HG03575 (cell line): ENCODE data around the gene HKDC1.
"Not testable (repeated sequence)": the region's sequence is repeated elsewhere in the genome, so short reads cannot be mapped to it uniquely, and the experiment has no call there.

ENCODE experiments used
- ATAC-seq: cut with Tn5 transposase; IDR thresholded peaks from one replicate; pipeline ENCODE4 v1.9.1; 2021; ENCODE audit not compliant: unreplicated experiment, insufficient number of reproducible peaks, low FRiP score; ENCODE audit errors: extremely low read depth

HKDC1 gene

GRCh38 chr10:69237528-69238159 lies 17.5 kb downstream of the HKDC1 start:
- no peak for ATAC-seq

GRCh38 chr10:69239136-69239535 lies 19.0 kb downstream of the HKDC1 start:
- no peak for ATAC-seq

GRCh38 chr10:69239816-69240434 lies 19.8 kb downstream of the HKDC1 start:
- no peak for ATAC-seq

GRCh38 chr10:69240455-69240854 lies 20.3 kb downstream of the HKDC1 start:
- no peak for ATAC-seq

- ATAC-seq, result no peak
Measured at GRCh38 chr10:69241575-69241974, 21.4 kb downstream of the HKDC1 start.

GRCh38 chr10:69242040-69242851 lies 22.1 kb downstream of the HKDC1 start:
- ATAC-seq, result no peak

GRCh38 chr10:69242852-69243212 lies 22.7 kb downstream of the HKDC1 start:
- no peak for ATAC-seq

- ATAC-seq, result no peak
Measured at GRCh38 chr10:69243817-69244216, 23.7 kb downstream of the HKDC1 start.

- ATAC-seq, result no peak
Measured at GRCh38 chr10:69246036-69246435, 25.9 kb downstream of the HKDC1 start.

GRCh38 chr10:69246581-69247312 lies 26.6 kb downstream of the HKDC1 start:
- no peak for ATAC-seq

GRCh38 chr10:69247313-69247710 lies 27.2 kb downstream of the HKDC1 start:
- no peak for ATAC-seq

GRCh38 chr10:69248117-69248730 lies 28.1 kb downstream of the HKDC1 start:
- ATAC-seq, result no peak

GRCh38 chr10:69250041-69250440 lies 29.9 kb downstream of the HKDC1 start:
- ATAC-seq, result no peak

GRCh38 chr10:69251417-69251816 lies 31.3 kb downstream of the HKDC1 start:
- not testable (repeated sequence) for ATAC-seq

- ATAC-seq, result no peak
Measured at GRCh38 chr10:69253171-69253570, 33.0 kb downstream of the HKDC1 start.

- no peak for ATAC-seq
Measured at GRCh38 chr10:69254877-69255276, 34.7 kb downstream of the HKDC1 start.

GRCh38 chr10:69259547-69260243 lies 39.6 kb downstream of the HKDC1 start:
- no peak for ATAC-seq

- ATAC-seq, result no peak
Measured at GRCh38 chr10:69261184-69261583, 41.1 kb downstream of the HKDC1 start.
